Heart right ventricle (tissue), 16 donors: ENCODE data around the gene MEP1A. TPM values are rescaled to one million over a fixed set of nuclear protein-coding genes. Genes with fewer than 3 reads are reported as not detected.
"Not testable (repeated sequence)": the region's sequence is repeated elsewhere in the genome, so short reads cannot be mapped to it uniquely, and the experiment has no call there.

Experiments
- ATAC-seq, 8 donors: fragments of 200-7000 bp; cut with Tn5 transposase; one replicate each; pipeline ENCODE4 v1.9.1; 2020; ENCODE audit warnings: mild to moderate bottlenecking in 8 of 8, moderate library complexity in 8 of 8, moderate number of reproducible peaks in 1 of 8
- DNase-seq, 2 donors: peaks; one replicate each; pipeline ENCODE4 v3.0.0-alpha.2; 2020
- H3K27ac ChIP-seq, 10 donors: fragments of 200-600 bp; sonication (generic) in 2 of 10; one replicate each; pipeline versions ENCODE4 v1.5.0 to v1.8.0; 2020 to 2022; ENCODE audit warnings: mild to moderate bottlenecking in 3 of 10
- H3K27me3 ChIP-seq, 7 donors: fragments of 200-600 bp; one replicate each; pipeline ENCODE4 v1.8.0; 2021 to 2022; ENCODE audit warnings: mild to moderate bottlenecking in 2 of 7
- H3K36me3 ChIP-seq, 9 donors: fragments of 200-600 bp; sonication (generic) in 1 of 9; one replicate each; pipeline versions ENCODE4 v1.5.0 to v1.8.0; 2020 to 2022; ENCODE audit warnings: mild to moderate bottlenecking in 2 of 9
- H3K4me1 ChIP-seq, 9 donors: fragments of 200-600 bp; sonication (generic) in 1 of 9; one replicate each; pipeline versions ENCODE4 v1.5.0 to v1.8.0; 2020 to 2022; ENCODE audit warnings: mild to moderate bottlenecking in 4 of 9
- H3K4me3 ChIP-seq, 10 donors: fragments of 200-600 bp; sonication (generic) in 2 of 10; one replicate each; pipeline versions ENCODE4 v1.5.0 to v1.8.0; 2020 to 2022; ENCODE audit warnings: mild to moderate bottlenecking in 7 of 10, moderate library complexity in 2 of 10
- H3K9me3 ChIP-seq, 11 donors: fragments of 200-600 bp in 10 of 11; sonication (generic) in 2 of 11; one replicate each; pipeline versions ENCODE4 v1.5.0 to v1.8.0; 2013 to 2022; ENCODE audit warnings: mild to moderate bottlenecking in 2 of 11, control low read depth in 1 of 11, moderate library complexity in 1 of 11
- CTCF ChIP-seq, 9 donors: fragments of 200-600 bp; sonication (generic) in 2 of 9; IDR thresholded peaks; one replicate each; pipeline versions ENCODE4 v1.5.0 to v1.8.0; 2021 to 2022; ENCODE audit warnings: antibody characterized with exemption in 9 of 9, mild to moderate bottlenecking in 5 of 9, moderate library complexity in 1 of 9
- WGBS, 2 donors: extraction: QIAGEN DNeasy Blood & Tissue Kit; methylation state at CpG; one replicate each; pipeline ENCODE4 v1.1.7; 2013; ENCODE audit warnings: inconsistent platforms in 1 of 2; 5-methylcytosine and 5-hydroxymethylcytosine counted together
- intact Hi-C, 10 donors: fragments of 100-400 bp; cut with DNase I; formaldehyde crosslinking; loops; one replicate each; pipeline versions ENCODE4 v1.11.1 to v1.14.2; 2022
- polyA plus RNA-seq, 2 donors: library from polyadenylated mRNA; stranded (reverse); fragments of 200-250 nt; gene quantifications; one replicate each; pipeline ENCODE4 v1.2.3, GENCODE V29; 2013
- total RNA-seq, 10 donors: library from RNA; stranded (reverse); fragmentation: NEBNext Ultra II Directional in 3 of 10; extraction: Animal tissue kit (Norgen Biotek cat#: 25700) in 3 of 10; gene quantifications; one replicate each; pipeline versions ENCODE4 v1.2.1 to v1.2.4, GENCODE V29; 2021 to 2023
- donor health status: Arrhythmogenic right ventricular cardiomyopathy.
- donor health status: ischemic (EF 13 %, LVEDD 7.1; RV severe dilation, severe dysfunction).
- donor health status: healthy with polysubstance abuse.
- donor health status: DM: no; HTN: yes; CAD: no.
- donor health status: DM: no; HTN: no; CAD: no.
- donor health status: ischemic (EF 25% LVEDD 6.9; RV normal size, moderate dysfunction).
- donor health status: ischemic (EF 25% LVEDD 5.7; RV mildly dilated, moderate dysfunction).
- donor health status: healthy.
- donor health status: DM: yes; HTN: yes; CAD: no.
- donor health status: Ischemic cardiomyopathy.
- donor health status: ischemic (EF 35%, LVEDD 5.7; RV mildly dilated, moderate dysfunction).
- donor health status: nonischemic (EF 11% LVEDD 7.7; RV severe dilation, severe dysfunction).
- donor health status: DM: yes; HTN: yes; CAD: no.
- donor health status: PGD.
- donor health status: ischemic (EF 29% LVEDD 5.4; RV normal size, mild dysfunction).
- donor health status: nonischemic (EF 23%, LVEDD 6.1; RV moderate dilation, normal function).

The MEP1A gene
- total and polyA plus RNA-seq, 12 donors = not detected

GRCh38 chr6:46821458-46821881 lies 28.3 kb downstream of the MEP1A start:
- 79 to 83% methylated on average over 4 of the region's 4 CpGs for WGBS, 2 donors
- no peak for TF ChIP-seq CTCF (IDR thresholded peaks at IDR 0.05)
- ATAC-seq (no peak), DNase-seq (no peak)
- H3K27ac ChIP-seq = no peak overlapping the region
- H3K4me1 ChIP-seq = no peaks in the 10 kb centered on the region
- no peaks in the 10 kb centered on the region for H3K36me3 ChIP-seq
- intact Hi-C loops = no loop called here
- peaks cover 0 to 7% (median 0%) of the 10 kb centered on the region in 7 donors for H3K27me3 ChIP-seq
- H3K4me3 ChIP-seq = no peak overlapping the region
- no peaks in the 10 kb centered on the region for H3K9me3 ChIP-seq

DNA sequence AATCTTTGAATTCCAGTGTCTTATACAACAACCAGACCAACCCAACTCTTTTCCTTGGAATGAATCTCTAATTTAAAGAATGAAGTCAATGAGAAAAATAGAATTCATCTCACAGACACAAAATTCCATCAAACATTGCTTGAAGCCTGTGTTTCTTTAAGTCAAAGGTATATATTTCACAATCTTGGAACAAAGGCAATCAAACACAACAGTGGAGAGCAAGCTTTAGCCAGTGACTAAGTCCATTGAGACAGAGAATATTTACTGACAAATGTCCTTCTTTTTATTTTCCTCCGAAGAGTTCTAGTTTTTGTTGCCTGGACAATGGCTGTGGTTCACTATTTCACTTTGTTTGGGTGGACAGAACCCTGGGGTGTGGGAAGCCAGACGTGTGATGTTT lies 35.8 kb downstream of the MEP1A start:
- intact Hi-C loops = no loop called here
- Histone ChIP-seq H3K4me1 (no peaks in the 10 kb centered on the region), H3K27me3 (peaks cover 0 to 21% (median 0%) of the 10 kb centered on the region in 7 donors), H3K27ac (no peak overlapping the region), H3K9me3 (no peaks in the 10 kb centered on the region), H3K36me3 (no peaks in the 10 kb centered on the region), H3K4me3 (no peak overlapping the region)
- 68 to 76% methylated on average over 2 of the region's 2 CpGs for WGBS, 2 donors
- no peak for ATAC-seq
- TF ChIP-seq CTCF (IDR thresholded peaks at IDR 0.05) = no peak
- DNase-seq = no peak

- no peak for TF ChIP-seq CTCF (IDR thresholded peaks at IDR 0.05)
- Histone ChIP-seq H3K9me3 (no peaks in the 10 kb centered on the region), H3K4me1 (no peaks in the 10 kb centered on the region), H3K4me3 (no peak overlapping the region), H3K27me3 (peaks cover 0 to 15% (median 0%) of the 10 kb centered on the region in 7 donors), H3K27ac (no peak overlapping the region), H3K36me3 (no peaks in the 10 kb centered on the region)
- DNase-seq (no peak), ATAC-seq (no peak)
- intact Hi-C loops = no loop called here
- WGBS, 2 donors = 93 to 97% methylated on average over 3 of the region's 3 CpGs
Measured at GRCh38 chr6:46832816-46833215, 39.6 kb downstream of the MEP1A start.

- peak in 5 of 8 donors; percentile 42 to 84 (median 69) for ATAC-seq
- intact Hi-C loops = not testable (repeated sequence)
Measured at GRCh38 chr6:46834257-46834916, 41.2 kb downstream of the MEP1A start.

GRCh38 chr6:46834991-46835390 lies 41.8 kb downstream of the MEP1A start:
- H3K27ac ChIP-seq = peak overlapping the region in 3 of 10 donors; percentile 35 to 61 (median 56)
- WGBS, 2 donors = 96 to 98% methylated on average over 2 of the region's 2 CpGs
- DNase-seq, H3K4me1 ChIP-seq, intact Hi-C loops, ATAC-seq, H3K27me3 ChIP-seq, H3K9me3 ChIP-seq, H3K36me3 ChIP-seq, H3K4me3 ChIP-seq: not testable (repeated sequence)

More at GRCh38 chr6:46834257-46834916, 41.2 kb downstream of the MEP1A start:
- DNase-seq = peak in 1 of 2 donors; percentile 9
- not testable (repeated sequence) for H3K9me3 ChIP-seq, H3K4me3 ChIP-seq, H3K36me3 ChIP-seq, H3K4me1 ChIP-seq
- 51 to 66% methylated on average over 7 of the region's 7 CpGs for WGBS, 2 donors
- Histone ChIP-seq H3K27ac (peak overlapping the region in 3 of 10 donors; percentile 35 to 61 (median 56)), H3K27me3 (peaks cover 0 to 13% (median 0%) of the 10 kb centered on the region in 7 donors)
